GM19025 (cell line): ENCODE data around the gene GPS2.

Source experiments
- ATAC-seq: cut with Tn5 transposase; IDR thresholded peaks from one replicate; pipeline ENCODE4 v1.9.1; 2021; ENCODE audit warnings: mild to moderate bottlenecking, low read depth, moderate library complexity; ENCODE audit not compliant: unreplicated experiment

The GPS2 gene

GRCh38 chr17:7294614-7295153 lies 20.5 kb downstream of the GPS2 start, which contains the start of gene YBX2:
Gene YBX2 (minus strand): TSS chr17:7294639. CDS start chr17:7294500, 139 bp downstream.
- ATAC-seq, result no peak

GRCh38 chr17:7293816-7294613 lies 21.1 kb downstream of the GPS2 start:
- no peak for ATAC-seq

GRCh38 chr17:7293159-7293558 lies 22.0 kb downstream of the GPS2 start:
- ATAC-seq, result no peak

GRCh38 chr17:7292729-7293128 lies 22.4 kb downstream of the GPS2 start:
- ATAC-seq, result no peak

GRCh38 chr17:7292194-7292593 lies 23.0 kb downstream of the GPS2 start:
- no peak for ATAC-seq

- no peak for ATAC-seq
Measured at GRCh38 chr17:7290685-7291084, 24.5 kb downstream of the GPS2 start.

- no peak for ATAC-seq
Measured at GRCh38 chr17:7290166-7290565, 25.0 kb downstream of the GPS2 start.

GRCh38 chr17:7289256-7290032 lies 25.7 kb downstream of the GPS2 start:
- ATAC-seq, result no peak

- no peak for ATAC-seq
Measured at GRCh38 chr17:7285679-7286078, 29.5 kb downstream of the GPS2 start.

GRCh38 chr17:7284911-7285310 lies 30.2 kb downstream of the GPS2 start:
- ATAC-seq, result no peak

- ATAC-seq, result no peak
Measured at GRCh38 chr17:7283471-7284216, 31.5 kb downstream of the GPS2 start.

- ATAC-seq, result no peak
Measured at GRCh38 chr17:7282752-7283321, 32.3 kb downstream of the GPS2 start.

GRCh38 chr17:7281953-7282751 lies 33.0 kb downstream of the GPS2 start:
- no peak for ATAC-seq

GRCh38 chr17:7281074-7281952 lies 33.8 kb downstream of the GPS2 start, which contains the start of gene SLC2A4:
Gene SLC2A4 (plus strand): TSS chr17:7281718. CDS start chr17:7281935, 217 bp downstream.
- ATAC-seq, result no peak

GRCh38 chr17:7280519-7281073 lies 34.6 kb downstream of the GPS2 start:
- peak; percentile 51 for ATAC-seq

- ATAC-seq, result no peak
Measured at GRCh38 chr17:7279448-7279847, 35.7 kb downstream of the GPS2 start.

GRCh38 chr17:7266784-7267183 lies 48.4 kb downstream of the GPS2 start:
- no peak for ATAC-seq

GRCh38 chr17:7263801-7264078 lies 51.4 kb downstream of the GPS2 start:
- no peak for ATAC-seq
